ENCODE measurements around the gene MARK2. TPM values are rescaled to one million over a fixed set of nuclear protein-coding genes. Genes with fewer than 3 reads are reported as not detected.

MARK2 gene
- total RNA-seq, 1 donor = 14.8 TPM

- Histone ChIP-seq H3K36me3 (ENCODE audit: insufficient read depth, low read length) (peaks cover 41% of the 10 kb centered on the region), H4K20me1 (ENCODE audit: insufficient read depth, low read length) (peaks cover 2% of the 10 kb centered on the region), H3K9me3 (ENCODE audit: low read depth, low read length) (no peaks in the 10 kb centered on the region), H3K27me3 (ENCODE audit: insufficient read depth, low read length) (no peaks in the 10 kb centered on the region), H3K79me2 (ENCODE audit: insufficient read depth, low read length) (no peaks in the 10 kb centered on the region), H3K4me3 (ENCODE audit: insufficient read depth, low read length) (no peak overlapping the region), H2AFZ (ENCODE audit: low read length) (no peak overlapping the region), H3K4me2 (ENCODE audit: insufficient read depth, low read length) (no peak overlapping the region), H3K4me1 (ENCODE audit: insufficient read depth, low read length) (peaks cover 6% of the 10 kb centered on the region), H3K27ac (ENCODE audit: low read depth, low read length) (no peak overlapping the region)
- TF ChIP-seq CTCF (IDR thresholded peaks at IDR 0.05; ENCODE audit: extremely low read depth, low read depth, low read length) = no peak
- no peak for DNase-seq (ENCODE audit: insufficient read length, low spot score, missing footprints)
Measured at GRCh38 chr11:63952570-63952969, 113.7 kb downstream of the MARK2 start.

- H3K79me2 ChIP-seq (ENCODE audit: insufficient read depth, low read length) = no peaks in the 10 kb centered on the region
- no peak overlapping the region for H2AFZ ChIP-seq (ENCODE audit: low read length)
- peak; percentile 58 for DNase-seq (ENCODE audit: insufficient read length, low spot score, missing footprints)
- no peaks in the 10 kb centered on the region for H3K4me1 ChIP-seq (ENCODE audit: insufficient read depth, low read length)
- H3K4me3 ChIP-seq (ENCODE audit: insufficient read depth, low read length) = no peak overlapping the region
- no peak overlapping the region for H3K27ac ChIP-seq (ENCODE audit: low read depth, low read length)
- no peaks in the 10 kb centered on the region for H3K9me3 ChIP-seq (ENCODE audit: low read depth, low read length)
- no peak for TF ChIP-seq CTCF (IDR thresholded peaks at IDR 0.05; ENCODE audit: extremely low read depth, low read depth, low read length)
- H3K36me3 ChIP-seq (ENCODE audit: insufficient read depth, low read length) = peaks cover 34% of the 10 kb centered on the region
- no peak overlapping the region for H3K4me2 ChIP-seq (ENCODE audit: insufficient read depth, low read length)
- no peaks in the 10 kb centered on the region for H3K27me3 ChIP-seq (ENCODE audit: insufficient read depth, low read length)
- H4K20me1 ChIP-seq (ENCODE audit: insufficient read depth, low read length) = no peaks in the 10 kb centered on the region
Measured at GRCh38 chr11:63958008-63958407, 119.1 kb downstream of the MARK2 start.

Small RNA genes lying within 50 kb of the gene (small RNA-seq; reads per million reads assigned to genes)
- gene AP006289.1 (not detected), gene RN7SL596P (not detected), gene RNU6-1306P (not detected)

Other genes with a start within 250 kb of the MARK2 start
- 25.6 and 34.4 TPM in 2 replicates for gene PLAAT3, start 224.7 kb upstream of the MARK2 start, total RNA-seq
- 276 and 300 TPM in 2 replicates for gene ATL3, start 167.7 kb upstream of the MARK2 start, total RNA-seq
- 101 and 108 TPM in 2 replicates for gene RTN3, start 157.6 kb upstream of the MARK2 start, total RNA-seq
- 14.5 and 15.3 TPM in 2 replicates for gene ZFTA, start 70.3 kb upstream of the MARK2 start, total RNA-seq
- 16.2 and 17.7 TPM in 2 replicates for gene SPINDOC, start 25.7 kb upstream of the MARK2 start, total RNA-seq
- gene RCOR2, start 78.1 kb downstream of the MARK2 start, total RNA-seq = under 0.01 TPM in 2 replicates
- 11.9 and 12.1 TPM in 2 replicates for gene NAA40, start 99.9 kb downstream of the MARK2 start, total RNA-seq
- 159 and 190 TPM in 2 replicates for gene COX8A, start 135.5 kb downstream of the MARK2 start, total RNA-seq
- 32.1 and 34.4 TPM in 2 replicates for gene OTUB1, start 147.3 kb downstream of the MARK2 start, total RNA-seq
- under 0.01 and 0.29 TPM in 2 replicates for gene FLRT1, start 196.8 kb downstream of the MARK2 start, total RNA-seq